WERI-Rb-1 (cell line): Measurements from ENCODE around the gene DHTKD1.

Experiments used
- DNase-seq: peaks from one replicate; pipeline ENCODE4 v3.0.0-alpha.2; 2020
- H3K27ac ChIP-seq: fragments of 250-450 bp; sonication (Bioruptor Pico); 2 replicates; pipeline ENCODE4 v1.5.1; 2020; ENCODE audit warnings: mild to moderate bottlenecking, moderate library complexity
- H3K27me3 ChIP-seq: fragments of 250-450 bp; sonication (Bioruptor Pico); 2 replicates; pipeline ENCODE4 v1.5.1; 2021; ENCODE audit warnings: mild to moderate bottlenecking, low read depth, moderate library complexity; ENCODE audit not compliant: insufficient read depth, severe bottlenecking
- H3K36me3 ChIP-seq: fragments of 250-450 bp; sonication (Bioruptor Pico); 2 replicates; pipeline ENCODE4 v1.5.1; 2020; ENCODE audit warnings: mild to moderate bottlenecking, moderate library complexity
- H3K4me3 ChIP-seq: 2 replicates; pipeline ENCODE4 v1.5.1; 2011; ENCODE audit warnings: low read depth, mild to moderate bottlenecking, control low read depth, low read length
- H3K9me3 ChIP-seq: fragments of 250-450 bp; sonication (Bioruptor Pico); 2 replicates; pipeline ENCODE4 v1.5.1; 2021; ENCODE audit warnings: mild to moderate bottlenecking, moderate library complexity; ENCODE audit not compliant: severe bottlenecking
- CTCF ChIP-seq: IDR thresholded peaks from 2 replicates; pipeline ENCODE4 v1.5.1; 2011; ENCODE audit warnings: low read depth, mild to moderate bottlenecking, control low read depth, inconsistent platforms, low read length

The DHTKD1 gene

GRCh38 chr10:12042797-12043651 is 25.7 kb upstream of the DHTKD1 start, which contains the start of gene UPF2:
Gene UPF2, minus strand, starts transcription at chr10:12042809. Its CDS starts 7,386 bp downstream, at chr10:12035423.
- TF ChIP-seq CTCF, result no peak
- no peaks in the 10 kb centered on the region for H3K9me3 ChIP-seq
- peak; percentile 93 for DNase-seq
- H3K27me3 ChIP-seq, result no peaks in the 10 kb centered on the region
- H3K27ac ChIP-seq, result peak within 1 kb of the TSS; percentile 99
- H3K4me3 ChIP-seq, result peak within 1 kb of the TSS; percentile 93
- no peaks in the 10 kb centered on the region for H3K36me3 ChIP-seq

GRCh38 chr10:12045596-12045995 is 23.2 kb upstream of the DHTKD1 start:
- H3K9me3 ChIP-seq, result no peaks in the 10 kb centered on the region
- TF ChIP-seq CTCF, result no peak
- H3K36me3 ChIP-seq, result no peaks in the 10 kb centered on the region
- no peak overlapping the region for H3K4me3 ChIP-seq
- DNase-seq, result no peak
- H3K27me3 ChIP-seq, result no peaks in the 10 kb centered on the region
- no peak overlapping the region for H3K27ac ChIP-seq

- Histone ChIP-seq H3K27me3 (no peaks in the 10 kb centered on the region), H3K36me3 (no peaks in the 10 kb centered on the region), H3K4me3 (no peak overlapping the region), H3K27ac (no peak overlapping the region), H3K9me3 (no peaks in the 10 kb centered on the region)
- TF ChIP-seq CTCF, result no peak
- DNase-seq, result no peak
Observed at GRCh38 chr10:12048547-12048946, 20.2 kb upstream of the DHTKD1 start.

GRCh38 chr10:12050528-12050927 is 18.2 kb upstream of the DHTKD1 start:
- no peak for DNase-seq
- no peaks in the 10 kb centered on the region for H3K9me3 ChIP-seq
- no peak overlapping the region for H3K4me3 ChIP-seq
- H3K36me3 ChIP-seq, result no peaks in the 10 kb centered on the region
- no peaks in the 10 kb centered on the region for H3K27me3 ChIP-seq
- H3K27ac ChIP-seq, result no peak overlapping the region
- no peak for TF ChIP-seq CTCF

- Histone ChIP-seq H3K27ac (no peak overlapping the region), H3K27me3 (no peaks in the 10 kb centered on the region), H3K4me3 (no peak overlapping the region), H3K9me3 (no peaks in the 10 kb centered on the region), H3K36me3 (no peaks in the 10 kb centered on the region)
- no peak for TF ChIP-seq CTCF
- no peak for DNase-seq
Observed at GRCh38 chr10:12051241-12051640, 17.5 kb upstream of the DHTKD1 start.
